ENCODE results near the gene DIAPH2.

- TF ChIP-seq CTCF (IDR thresholded peaks at IDR 0.05 in 8 of 11, conservative IDR thresholded peaks at IDR 0.05 in 3 of 11) (no peak), POLR2A (IDR thresholded peaks at IDR 0.05) (no peak), POLR2AphosphoS5 (IDR thresholded peaks at IDR 0.05) (no peak)
Measured at GRCh38 chrX:96843566-96843965, 158.9 kb downstream of the DIAPH2 start.

Measured in spleen (tissue), 7 donors.